Esophagus muscularis mucosa (tissue), 3 donors: ENCODE measurements around the gene MMS19.

Experiments used
- CTCF ChIP-seq, 3 experiments: fragments of 200-600 bp in 2 of 3; fragments of 450-650 bp in 1 of 3; sonication (generic) in 2 of 3; IDR thresholded peaks; one replicate each; pipeline ENCODE4 v1.5.1; 2017 to 2019; ENCODE audit warnings: antibody characterized with exemption in 3 of 3, mild to moderate bottlenecking in 2 of 3, moderate library complexity in 1 of 3
- POLR2A ChIP-seq: fragments of 450-650 bp; IDR thresholded peaks from one replicate; pipeline ENCODE4 v1.6.1; 2017; ENCODE audit warnings: antibody characterized with exemption, moderate library complexity, mild to moderate bottlenecking, low read depth
- POLR2AphosphoS5 ChIP-seq, 2 donors: sonication (generic); formaldehyde crosslinking; IDR thresholded peaks; one replicate each; pipeline ENCODE4 v1.6.1; 2017; ENCODE audit warnings: antibody characterized with exemption in 2 of 2

- TF ChIP-seq POLR2AphosphoS5 (IDR thresholded peaks at IDR 0.05) (no peak), CTCF (IDR thresholded peaks at IDR 0.05) (no peak), POLR2A (no peak)
Observed at GRCh38 chr10:97464226-97464625, 34.0 kb downstream of the MMS19 start.
